ENCODE measurements around the gene CD276. TPM values are rescaled to one million over a fixed set of nuclear protein-coding genes. Genes with fewer than 3 reads are reported as not detected.
A peak's percentile ranks its signal among the peaks of the same experiment; 100 is the strongest.

CD276 gene
- total RNA-seq, 1 experiment from 2014 or later: 133 TPM

- H2BK12ac ChIP-seq (ENCODE audit: insufficient read length, low read depth, low read length): no peak overlapping the region
- H3K27ac Mint-ChIP-seq: 0 out of 7 replicates have a peak overlapping the region, but pooled peaks of 1 of the 3 experiments have one; percentile 11
- H3K27me3 Mint-ChIP-seq (ENCODE audit: low read depth): no peaks in the 10 kb centered on the region; the same call in 1 of the 2 replicates
- peaks cover 11 to 13% of the 10 kb centered on the region in 2 experiments for H3K4me1 Mint-ChIP-seq
- no peaks in the 10 kb centered on the region for H4K20me1 ChIP-seq (ENCODE audit: control insufficient read depth, insufficient read depth, insufficient read length)
- no peak overlapping the region for H3K56ac ChIP-seq (ENCODE audit: insufficient read length, low read depth, low read length)
- peaks cover 5% of the 10 kb centered on the region for H3K23me2 ChIP-seq (ENCODE audit: insufficient read length, low read depth, low read length, poor library complexity, severe bottlenecking)
- no peak overlapping the region for H3K14ac ChIP-seq (ENCODE audit: insufficient read depth, low read length)
- no peak overlapping the region for H2BK5ac ChIP-seq (ENCODE audit: insufficient read length, low read length)
- H2AK5ac ChIP-seq (ENCODE audit: insufficient read length, low read length): no peak overlapping the region
- H3K9me3 ChIP-seq (ENCODE audit: control insufficient read depth, low read depth, low read length): no peaks in the 10 kb centered on the region
- no peaks in the 10 kb centered on the region; a peak in 1 of 7 replicates for H3K36me3 Mint-ChIP-seq (ENCODE audit: insufficient read depth in 1 of 3, low read depth in 3 of 3)
- no peaks in the 10 kb centered on the region for H3K79me1 ChIP-seq (ENCODE audit: insufficient read depth, low read depth, low read length, poor library complexity, severe bottlenecking)
- H4K91ac ChIP-seq (ENCODE audit: insufficient read length, low read depth, low read length): no peak overlapping the region
- H2BK120ac ChIP-seq (ENCODE audit: low read depth, low read length, poor library complexity, severe bottlenecking): no peak overlapping the region
- no peak overlapping the region for H2AFZ ChIP-seq (ENCODE audit: low read length)
- H2BK20ac ChIP-seq (ENCODE audit: low read depth, low read length, poor library complexity, severe bottlenecking): no peak overlapping the region
- no peaks in the 10 kb centered on the region for H3K27me3 ChIP-seq (ENCODE audit: insufficient read depth, low read length)
- H4K5ac ChIP-seq (ENCODE audit: insufficient read length, low read depth, low read length): no peak overlapping the region
- no CpG with 5 or more reads among the region's 3 CpGs for WGBS (ENCODE audit: extremely low coverage, insufficient read length, low lambda C conversion rate)
- H3K4me1 ChIP-seq (ENCODE audit: insufficient read depth, low read length): no peaks in the 10 kb centered on the region
- H2BK15ac ChIP-seq (ENCODE audit: low read depth, low read length): no peak overlapping the region
- H3K9ac ChIP-seq (ENCODE audit: extremely low read depth, insufficient read length, low read length): no peak overlapping the region
- H3K4me3 Mint-ChIP-seq: no peak overlapping the region
- no peak overlapping the region for H3K18ac ChIP-seq (ENCODE audit: insufficient read length, low read depth, low read length)
- no peak for DNase-seq
- no peak for TF ChIP-seq CTCF (conservative IDR thresholded peaks at IDR 0.05)
- H3K4me2 ChIP-seq (ENCODE audit: insufficient read depth, insufficient read length, low read length): no peak overlapping the region
- no peak overlapping the region for H3K27ac ChIP-seq (ENCODE audit: insufficient read length, low read depth, low read length)
- no peaks in the 10 kb centered on the region for H3K79me2 ChIP-seq (ENCODE audit: insufficient read depth, low read length)
- no peak overlapping the region for H3K23ac ChIP-seq (ENCODE audit: insufficient read length, low read depth, low read length)
- no peak overlapping the region for H3K4ac ChIP-seq (ENCODE audit: low read depth, low read length)
- no peaks in the 10 kb centered on the region for H3K9me3 Mint-ChIP-seq
- no peak overlapping the region for H3T11ph ChIP-seq (ENCODE audit: low read length)
- H4K8ac ChIP-seq (replicated peaks; ENCODE audit: insufficient read length, low read depth, low read length): no peak overlapping the region
These were observed 5.0 kb upstream of the CD276 start for GRCh38 chr15:73679180-73679579.
